Inferior parietal cortex (tissue), 1 donor: ENCODE measurements around the gene TUBG2.
"Not testable (repeated sequence)": the region's sequence is repeated elsewhere in the genome, so short reads cannot be mapped to it uniquely, and the experiment has no call there.

Experiments
- DNase-seq: peaks from one replicate; pipeline ENCODE4 v3.0.0-alpha.2; 2016; ENCODE audit errors: extremely low spot score

Gene TUBG2

DNA sequence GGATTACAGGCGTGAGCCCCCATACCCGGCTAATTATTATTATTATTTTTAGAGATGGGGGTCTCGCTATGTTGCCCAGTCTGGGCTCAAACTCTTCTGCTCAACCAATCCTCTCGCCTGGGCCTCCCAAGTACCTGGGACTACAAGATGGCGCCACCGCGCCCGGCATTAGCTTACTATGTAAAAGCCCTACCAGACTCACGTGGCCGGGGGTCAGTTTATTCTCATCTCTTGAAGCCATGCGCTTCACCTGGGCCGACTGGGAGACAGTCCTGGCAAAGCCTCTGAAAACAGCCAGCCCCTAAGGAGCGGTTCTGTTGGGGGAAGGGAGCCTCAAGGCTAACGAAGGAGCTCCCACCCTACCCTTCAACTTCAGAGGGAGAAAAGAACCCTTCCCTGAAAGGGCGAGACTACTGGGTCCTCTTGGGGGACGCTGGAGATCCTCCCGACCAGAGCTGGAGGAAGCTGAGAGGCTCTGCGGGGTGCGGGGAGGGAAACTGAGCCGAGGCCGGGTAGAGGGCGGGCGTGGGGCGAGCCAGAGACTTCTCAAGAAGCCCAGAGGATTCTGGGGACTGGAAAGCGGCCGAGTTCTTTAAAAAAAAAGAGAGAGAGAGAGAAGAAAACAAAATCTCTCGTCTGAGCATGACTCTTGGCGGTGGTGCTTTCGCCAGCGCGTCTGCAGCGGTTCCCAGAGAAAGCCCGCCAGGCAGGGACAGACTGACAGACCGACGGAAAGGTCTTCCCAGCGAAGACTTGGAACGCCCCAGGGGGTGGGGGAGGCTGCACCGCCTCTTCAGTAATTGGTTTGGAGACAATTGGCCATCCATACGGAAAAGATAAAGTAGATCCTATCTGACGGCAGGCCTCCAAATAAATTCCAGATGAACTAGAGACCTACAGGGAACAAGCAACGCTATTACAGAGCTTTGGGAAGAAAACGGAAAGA, 5.6 kb upstream of the TUBG2 start:
- peak; percentile 63 for DNase-seq

DNA sequence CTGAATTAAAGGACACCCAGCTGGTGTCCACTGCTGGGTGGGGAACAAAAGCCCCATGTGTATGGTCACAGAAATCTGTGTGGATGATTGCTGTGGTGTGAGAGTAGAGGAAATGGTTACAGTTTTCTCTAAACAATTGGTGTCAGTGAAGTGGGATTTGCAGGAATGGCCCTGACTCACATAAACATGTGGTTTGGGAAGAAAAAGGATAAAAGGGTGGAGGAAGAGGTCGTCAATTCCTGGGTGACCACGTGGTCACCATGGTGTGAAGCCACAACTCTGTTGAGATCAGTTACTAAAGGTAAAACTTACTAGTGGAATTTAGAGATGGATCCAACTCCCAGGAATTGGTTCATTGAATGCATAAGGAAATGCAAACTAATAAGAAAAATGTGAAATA, 3.6 kb upstream of the TUBG2 start:
- DNase-seq = no peak

DNA sequence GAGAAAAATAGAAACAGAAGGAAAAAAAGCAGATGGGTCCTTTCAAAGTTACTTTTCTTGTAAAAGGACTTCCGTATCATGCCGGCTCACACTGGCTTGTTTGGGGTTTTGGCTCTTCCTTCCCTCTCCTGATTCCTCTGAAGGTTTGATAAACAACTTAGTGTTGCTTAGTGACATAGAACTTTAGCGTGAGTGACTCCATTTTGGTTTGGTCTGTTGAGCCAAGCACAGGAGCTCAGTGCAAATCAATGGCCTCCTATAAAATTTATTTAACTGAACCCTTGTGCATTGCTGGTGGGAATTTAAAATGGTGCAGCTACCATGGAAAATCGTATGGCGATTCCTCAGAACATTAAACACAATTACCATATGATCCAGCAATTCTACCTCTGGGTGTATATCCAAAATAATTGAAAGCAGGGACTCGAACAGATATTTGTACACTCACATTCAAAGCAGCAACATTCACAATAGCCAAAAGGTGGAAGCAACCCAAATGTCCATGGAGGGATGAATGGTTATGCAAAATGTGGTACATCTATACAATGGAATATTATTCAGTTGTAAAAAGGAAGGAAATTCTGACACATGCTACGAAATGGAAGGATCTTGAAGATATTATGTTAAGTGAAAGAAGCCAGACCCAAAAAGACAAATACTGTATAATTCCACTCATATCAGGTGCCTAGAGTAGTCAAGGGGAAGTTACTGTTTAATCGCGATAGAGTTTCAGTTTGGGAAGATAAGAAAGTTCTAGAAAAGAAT, 1.1 kb upstream of the TUBG2 start:
- DNase-seq = no peak

DNA sequence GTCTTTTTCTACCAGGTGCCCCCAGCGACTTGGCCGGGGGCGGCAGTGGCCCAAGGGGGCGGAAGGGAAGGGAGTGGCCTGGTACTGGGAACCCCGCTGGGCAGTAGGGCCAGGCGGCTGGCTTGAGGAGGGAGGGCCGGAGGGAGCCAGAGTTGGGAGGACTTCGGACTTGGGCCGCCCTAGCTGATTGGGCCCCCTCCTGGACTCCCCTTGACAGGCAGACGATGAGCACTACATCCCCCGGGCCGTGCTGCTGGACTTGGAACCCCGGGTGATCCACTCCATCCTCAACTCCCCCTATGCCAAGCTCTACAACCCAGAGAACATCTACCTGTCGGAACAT, 819 bp downstream of the TUBG2 start:
- not testable (repeated sequence) for DNase-seq

DNA sequence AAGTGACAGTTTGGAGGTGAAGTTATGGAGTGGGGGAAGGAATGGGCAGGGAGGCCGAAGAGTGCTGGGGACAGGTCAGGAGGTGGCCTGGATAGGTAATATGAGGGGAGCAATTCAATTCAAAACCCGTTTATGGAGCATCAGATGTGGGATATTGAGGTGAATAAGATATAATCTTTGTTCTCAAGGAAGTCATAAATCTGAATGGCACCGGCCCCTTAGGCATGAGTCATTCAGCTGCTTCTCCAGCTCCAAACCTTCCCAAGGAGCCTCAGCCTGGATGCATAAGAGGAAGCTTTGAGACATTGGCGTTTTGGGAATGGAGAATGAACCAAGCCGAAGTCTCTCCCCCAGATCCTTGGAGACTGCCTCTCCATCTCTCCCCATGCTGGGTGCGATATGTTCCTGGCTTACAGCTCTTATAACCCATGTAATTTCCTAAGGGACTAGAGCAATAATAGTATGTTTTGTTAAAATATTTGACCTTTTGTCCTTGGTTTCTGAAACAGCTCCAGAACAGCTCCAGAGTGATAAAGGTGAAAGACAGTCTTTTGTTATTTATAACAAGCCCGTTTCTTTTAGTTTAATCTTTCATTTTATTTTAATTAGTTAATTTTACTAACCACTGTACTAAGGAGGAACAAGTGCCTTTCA, 1.7 kb downstream of the TUBG2 start:
- no peak for DNase-seq

DNA sequence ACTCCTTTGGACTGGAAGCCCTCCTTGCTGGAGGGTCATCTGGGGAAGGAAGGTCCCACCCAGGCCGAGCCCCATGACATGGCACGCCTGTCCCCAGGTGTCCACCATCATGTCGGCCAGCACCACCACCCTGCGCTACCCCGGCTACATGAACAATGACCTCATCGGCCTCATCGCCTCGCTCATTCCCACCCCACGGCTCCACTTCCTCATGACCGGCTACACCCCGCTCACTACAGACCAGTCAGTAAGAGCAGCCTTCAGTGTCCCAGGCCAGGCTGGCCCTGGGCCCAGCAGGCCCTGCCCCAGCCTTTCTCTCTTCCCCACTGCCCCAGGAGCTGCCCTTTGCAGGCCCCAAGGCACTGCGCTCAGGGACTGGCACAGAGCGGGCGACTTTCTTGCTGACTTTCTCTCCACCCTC, 6.5 kb downstream of the TUBG2 start:
- no peak for DNase-seq

DNA sequence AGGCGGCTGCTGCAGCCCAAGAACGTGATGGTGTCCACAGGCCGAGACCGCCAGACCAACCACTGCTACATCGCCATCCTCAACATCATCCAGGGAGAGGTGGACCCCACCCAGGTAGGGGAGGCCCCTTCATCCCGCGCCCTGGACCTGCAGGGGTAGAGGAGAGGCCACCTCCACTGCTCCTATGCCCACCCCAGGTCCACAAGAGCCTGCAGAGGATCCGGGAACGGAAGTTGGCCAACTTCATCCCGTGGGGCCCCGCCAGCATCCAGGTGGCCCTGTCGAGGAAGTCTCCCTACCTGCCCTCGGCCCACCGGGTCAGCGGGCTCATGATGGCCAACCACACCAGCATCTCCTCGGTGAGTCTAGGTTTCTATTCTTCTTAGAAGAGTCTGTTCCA, 7.0 kb downstream of the TUBG2 start:
- DNase-seq = not testable (repeated sequence)

DNA sequence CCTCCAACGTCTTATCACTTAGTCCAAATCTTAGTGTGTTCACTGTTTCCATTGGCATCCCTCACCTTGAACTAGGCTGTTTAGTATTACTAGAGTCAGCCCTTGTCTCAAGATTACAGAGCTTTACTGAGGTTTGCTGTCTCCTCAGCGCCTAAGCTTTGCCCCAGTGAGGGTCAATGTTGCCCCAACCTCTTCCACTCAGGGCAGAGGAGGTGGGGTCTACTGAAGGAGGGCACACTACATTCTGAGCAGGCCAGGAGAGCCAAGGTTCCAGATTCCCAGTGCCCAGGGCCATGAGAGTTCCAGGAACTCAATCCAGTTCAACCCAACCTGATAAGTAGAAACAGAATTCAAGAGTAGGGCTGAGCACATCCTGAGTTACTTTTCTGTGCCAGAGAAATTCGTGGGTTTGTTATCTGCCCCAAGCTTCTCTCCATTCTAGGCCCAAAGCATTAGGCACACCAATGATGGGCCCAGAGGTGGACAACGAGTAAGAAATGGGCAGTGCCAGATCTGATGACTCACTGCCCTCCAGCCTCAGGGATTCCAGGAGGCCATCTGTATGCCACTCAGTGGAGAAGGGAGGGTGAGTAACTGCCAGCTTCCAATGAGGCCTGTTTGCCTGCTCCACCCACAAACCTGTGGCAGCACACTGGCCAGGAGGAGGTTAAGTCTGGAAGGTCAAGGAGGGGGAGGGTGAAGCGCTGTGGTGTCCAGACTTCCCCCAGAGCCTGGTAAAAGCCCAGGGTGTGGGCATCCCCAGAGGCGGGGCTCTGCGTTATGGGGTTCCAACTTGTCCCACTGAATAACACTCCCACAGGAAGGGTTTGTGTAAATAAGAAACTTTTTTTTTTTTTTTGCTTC, 8.2 kb downstream of the TUBG2 start:
- no peak for DNase-seq

DNA sequence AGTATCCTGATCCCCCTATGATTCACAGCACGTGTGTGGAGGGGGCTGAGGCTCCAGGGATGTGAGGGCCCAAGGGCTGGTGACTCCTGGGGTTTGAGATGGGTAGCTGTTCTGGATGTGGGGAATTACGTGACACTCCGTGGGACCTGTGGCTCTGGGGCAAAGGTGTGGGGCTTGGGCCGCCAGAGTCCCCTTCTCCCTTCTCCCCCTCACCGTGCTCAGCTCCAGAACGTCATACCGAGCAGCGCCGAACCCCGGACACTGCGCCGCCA, 10.6 kb downstream of the TUBG2 start:
- no peak for DNase-seq

DNA sequence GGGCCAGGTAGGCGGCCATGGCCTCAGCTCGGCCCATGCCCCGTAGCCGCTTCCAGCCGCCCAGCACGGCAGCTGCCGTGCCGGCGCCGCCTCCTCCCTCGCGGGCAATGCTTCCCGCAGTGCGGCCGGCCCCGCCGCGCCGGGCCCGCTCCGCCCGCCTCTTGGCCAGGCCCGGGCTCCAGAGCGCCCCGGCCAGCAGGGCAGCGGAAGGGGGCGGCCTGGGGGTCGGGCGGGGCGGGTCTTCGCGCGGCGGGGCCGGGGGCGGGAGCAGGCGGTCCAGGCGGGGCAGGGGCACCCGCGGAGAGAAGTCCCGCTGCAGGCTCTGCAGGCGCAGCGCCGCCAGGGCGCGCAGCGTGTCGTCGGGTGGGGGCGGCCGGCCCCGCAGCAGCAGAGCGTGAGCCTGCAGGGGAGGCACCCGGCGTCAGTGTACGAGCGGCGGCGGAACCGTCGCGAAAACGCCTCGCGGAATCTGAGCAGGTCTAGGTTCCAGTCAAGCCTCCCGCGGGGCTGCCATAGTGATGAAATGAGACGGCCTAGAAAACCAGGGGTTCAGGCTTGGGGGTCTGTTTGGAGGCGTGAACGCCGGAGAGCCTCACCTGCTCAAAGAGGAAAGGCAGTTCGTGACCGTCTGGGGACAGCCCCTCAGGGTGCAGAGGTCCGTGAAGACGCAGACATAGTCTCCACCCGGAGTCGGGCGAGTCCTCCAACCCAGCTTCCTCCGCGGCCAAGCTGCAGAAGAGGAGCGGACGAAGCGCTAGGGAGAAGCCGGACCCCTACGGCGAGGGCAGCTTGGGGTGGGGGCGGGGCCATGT, 11.1 kb downstream of the TUBG2 start:
- no peak for DNase-seq

DNA sequence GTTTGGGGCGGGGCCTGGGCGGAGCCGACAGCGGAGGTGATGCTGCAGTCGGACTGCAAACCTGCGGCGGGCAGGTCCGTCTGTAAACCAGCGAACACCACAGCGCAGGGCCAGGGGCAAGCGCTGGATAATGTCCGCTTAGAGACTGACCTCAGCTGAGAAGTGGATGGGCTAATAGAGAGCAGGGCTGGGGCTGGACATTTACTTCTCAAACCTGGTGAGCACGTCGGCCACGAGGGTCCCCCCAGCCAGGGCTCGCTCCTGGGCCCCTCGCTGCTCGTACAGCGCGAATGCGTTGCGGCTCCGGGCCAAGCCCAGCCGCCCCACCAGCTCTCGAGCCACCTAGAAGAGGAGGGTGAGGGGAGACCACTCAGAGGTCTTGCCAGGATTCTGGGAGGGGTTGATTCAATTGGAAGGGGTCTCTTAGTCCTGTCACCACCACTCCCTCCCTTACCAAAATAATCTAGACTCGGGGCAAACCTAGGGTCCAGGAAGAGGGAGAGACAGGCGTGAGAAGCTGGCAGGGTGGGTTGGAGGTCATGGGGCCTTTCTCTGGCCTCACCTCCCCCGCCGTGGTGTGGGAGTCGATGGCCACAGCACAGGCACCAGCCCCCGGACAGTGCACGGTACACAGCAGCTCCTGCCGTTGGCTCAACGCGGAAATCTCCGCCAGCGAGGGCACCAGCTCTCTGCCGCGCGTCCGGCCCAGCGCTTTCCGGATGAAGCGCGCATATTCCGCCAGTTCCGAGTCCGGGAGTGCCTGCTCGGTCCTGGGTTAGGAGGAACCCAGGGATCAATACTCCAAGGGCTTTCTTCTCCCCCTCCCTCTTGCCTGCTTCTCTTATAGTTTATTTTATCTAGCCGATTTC, 11.9 kb downstream of the TUBG2 start:
- DNase-seq = no peak

DNA sequence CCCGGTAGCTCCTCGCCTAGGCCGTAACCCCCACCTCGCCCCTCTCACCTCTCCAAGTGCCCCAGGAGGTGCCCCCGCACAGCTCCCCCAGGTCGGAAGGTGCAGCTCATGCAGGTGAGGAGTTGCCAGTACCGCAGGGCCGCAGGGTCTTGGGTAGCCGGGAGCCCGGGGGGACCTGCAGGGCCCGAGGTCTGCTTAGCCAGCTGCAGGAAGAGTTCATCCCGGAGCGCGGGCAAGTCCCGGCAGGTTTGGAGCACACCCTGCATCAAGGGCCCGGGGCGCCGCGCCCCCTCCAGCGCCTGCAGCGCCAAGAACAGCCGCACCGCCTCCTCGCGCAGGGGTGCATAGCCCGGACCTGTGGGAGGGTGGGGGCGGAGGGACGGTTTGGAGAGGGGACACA, 13.0 kb downstream of the TUBG2 start:
- DNase-seq = no peak

DNA sequence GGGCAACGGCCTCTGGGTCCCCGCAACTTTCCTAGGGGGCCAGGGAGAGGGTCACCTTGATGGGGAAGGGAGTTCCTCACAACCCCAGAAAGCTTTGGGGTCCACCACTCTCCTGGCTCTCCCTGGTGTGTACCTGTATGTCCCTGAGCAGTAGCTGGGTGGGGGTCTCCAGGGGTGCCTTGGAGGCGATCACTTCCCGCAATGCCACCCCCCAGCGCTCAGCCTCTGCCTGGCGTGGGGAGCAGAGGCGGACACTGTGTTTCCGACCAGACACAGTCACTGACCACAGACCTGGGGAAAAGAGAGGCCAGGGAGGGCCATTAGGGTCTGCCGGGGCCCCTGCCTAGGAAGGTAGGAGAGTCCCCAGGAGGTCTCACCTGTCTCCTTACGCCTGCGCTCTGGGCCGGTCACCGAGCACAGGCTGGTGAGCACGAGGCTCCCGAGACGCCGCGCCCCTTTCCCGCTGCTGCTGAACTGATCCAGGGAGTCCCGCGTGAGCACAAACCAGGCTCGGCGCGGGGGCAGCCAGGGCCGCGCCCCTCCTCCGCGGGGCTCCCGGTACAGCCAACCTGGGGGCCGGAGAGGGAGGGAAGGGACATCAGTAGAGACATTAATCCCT, 14.3 kb downstream of the TUBG2 start:
- DNase-seq = no peak

DNA sequence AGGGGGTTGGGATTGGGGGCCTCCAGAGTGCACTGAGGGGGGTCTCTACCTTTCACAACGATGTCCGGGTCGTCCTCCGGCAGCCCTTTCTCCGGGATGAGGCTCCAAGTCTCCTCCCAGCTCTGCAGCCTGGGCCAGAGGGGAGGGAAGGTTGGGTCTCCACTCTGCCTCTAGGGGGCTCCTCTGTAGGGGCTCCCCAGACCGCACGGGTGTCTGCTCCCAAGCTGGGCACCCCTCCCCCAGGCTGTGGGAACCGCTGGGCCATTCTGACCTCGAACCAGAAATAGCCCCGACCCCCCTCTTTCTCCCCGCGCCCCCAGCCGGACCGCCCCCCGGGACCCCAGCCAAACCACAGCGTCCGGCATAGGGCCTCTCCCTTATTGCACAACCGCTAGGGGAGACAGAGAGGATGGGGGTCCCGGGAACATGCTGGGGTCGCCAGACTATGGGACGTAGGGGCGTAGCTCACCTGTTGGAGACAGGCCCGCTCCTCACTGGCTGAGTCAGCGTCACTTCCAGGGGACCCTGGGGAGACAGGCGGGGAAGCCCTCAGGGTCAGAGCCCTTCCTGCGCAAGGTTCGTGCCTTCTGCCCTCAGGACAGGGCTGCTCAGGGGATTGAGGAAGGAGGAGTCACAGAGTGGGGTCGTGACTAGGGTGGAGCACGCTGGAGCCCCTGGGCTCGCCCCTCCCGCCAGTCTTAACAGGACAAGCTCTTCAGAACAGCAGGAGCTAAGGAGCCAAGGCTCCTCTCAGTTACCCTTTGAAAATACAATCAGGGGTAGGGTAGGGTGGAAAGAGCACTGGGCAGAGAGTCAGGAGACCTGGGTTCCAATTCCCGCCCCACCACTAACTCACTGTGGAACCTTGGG, 15.0 kb downstream of the TUBG2 start:
- DNase-seq = no peak

DNA sequence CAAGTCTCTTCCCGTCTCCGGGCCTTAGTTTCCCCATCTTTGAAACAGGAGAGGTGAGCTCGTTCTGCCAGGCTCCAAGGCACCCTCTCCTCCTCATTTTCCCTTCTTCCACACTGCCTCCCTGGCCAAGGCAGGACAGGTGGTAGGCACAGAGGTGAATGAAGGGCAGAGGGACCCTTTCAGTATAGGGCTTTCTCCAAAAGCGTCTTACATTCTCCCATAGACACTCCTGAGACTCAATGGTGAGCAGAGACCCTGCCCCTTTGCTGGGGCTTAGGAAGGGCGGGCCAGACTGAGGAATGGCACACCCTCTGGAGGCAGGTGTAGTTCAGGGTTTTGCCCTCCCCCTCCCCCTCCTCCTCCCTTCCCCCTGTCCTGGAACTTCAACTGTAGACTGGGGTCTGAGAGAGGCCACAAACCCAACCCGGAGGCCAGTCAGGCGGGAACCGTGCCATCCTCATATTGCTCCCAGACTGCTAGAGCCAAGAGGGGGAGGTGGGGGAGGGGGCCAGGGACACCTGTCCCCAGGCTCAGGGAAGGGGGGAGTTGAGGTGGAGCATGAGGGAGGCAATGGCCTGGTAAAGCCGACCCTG, 15.8 kb downstream of the TUBG2 start:
- no peak for DNase-seq

DNA sequence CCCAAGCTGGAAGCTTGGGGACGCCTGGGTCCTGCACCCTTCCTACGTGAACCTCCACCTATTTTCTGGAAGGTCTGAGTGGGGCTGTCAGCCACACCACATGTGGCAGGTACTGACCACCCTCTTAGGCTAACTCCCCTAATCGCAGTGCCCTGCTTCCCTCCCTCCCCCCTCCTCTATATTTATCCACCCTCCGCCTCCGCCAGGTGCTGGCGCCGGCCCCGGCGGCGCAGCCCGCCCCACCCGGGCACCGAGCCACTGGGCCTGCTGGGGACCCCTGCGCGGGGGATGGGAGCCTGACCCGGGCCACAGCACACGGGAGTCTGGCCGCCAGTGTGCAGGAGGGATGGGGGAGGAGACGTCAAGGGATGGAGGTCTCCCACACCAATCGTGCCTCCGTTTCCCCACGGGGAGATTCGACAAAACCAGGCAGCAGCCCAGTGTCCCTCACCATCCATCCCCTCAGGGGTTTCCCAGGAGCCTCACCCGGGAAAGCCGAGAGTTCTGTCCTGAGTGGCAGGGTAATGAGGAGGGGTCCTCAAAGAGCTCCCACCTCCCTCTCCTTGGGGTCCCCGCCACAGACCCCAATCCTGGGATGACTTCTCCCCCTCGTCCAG, 16.4 kb downstream of the TUBG2 start:
- no peak for DNase-seq

DNA sequence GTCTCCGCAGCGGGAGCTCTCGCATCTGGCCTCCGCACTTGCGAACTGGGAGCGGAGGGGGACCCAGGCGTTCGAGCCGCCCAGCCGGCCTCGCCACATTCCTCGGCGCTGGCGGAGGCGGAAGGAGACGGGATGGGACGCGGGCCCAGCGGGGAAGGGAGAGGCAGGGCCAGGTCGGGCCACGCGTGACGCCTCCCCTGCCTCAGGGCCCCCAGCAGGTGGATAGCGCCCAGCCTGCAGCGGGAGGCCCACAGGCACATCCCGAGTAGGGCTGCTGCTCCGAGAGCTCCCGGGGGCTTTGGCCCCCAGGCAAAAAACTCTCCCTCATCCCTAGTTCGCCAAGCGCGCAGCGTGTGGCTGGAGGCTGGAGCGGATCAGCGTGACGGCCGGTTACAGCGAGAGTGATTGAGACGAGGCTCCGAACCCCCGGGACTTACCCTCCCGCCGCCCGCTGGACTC, 16.9 kb downstream of the TUBG2 start:
- DNase-seq = no peak
